Activated CD4-positive, alpha-beta T cell treated with anti-CD3 and anti-CD28 coated beads for 24 hours (primary cell): ENCODE measurements around the gene LCE2B.
A peak's percentile ranks its signal among the peaks of the same experiment; 100 is the strongest.
"Not testable (repeated sequence)": the region's sequence is repeated elsewhere in the genome, so short reads cannot be mapped to it uniquely, and the experiment has no call there.

Source experiments
- DNase-seq, 2 donors: peaks; one replicate each; pipeline ENCODE4 v3.0.0-alpha.2; 2020; ENCODE audit warnings: low read depth in 2 of 2

LCE2B gene

GRCh38 chr1:152685823-152686222, at the start of gene LCE2B:
TSS of gene LCE2B (plus strand) at chr1:152686123. CDS start at chr1:152686844, 721 bp downstream.
- not testable (repeated sequence) for DNase-seq

GRCh38 chr1:152640351-152640750, 45.6 kb upstream of the LCE2B start:
- no peak for DNase-seq

- DNase-seq, result no peak
Observed at GRCh38 chr1:152643945-152644344, 42.0 kb upstream of the LCE2B start.

GRCh38 chr1:152645146-152645545, 40.8 kb upstream of the LCE2B start:
- no peak for DNase-seq

- DNase-seq, result no peak
Observed at GRCh38 chr1:152646656-152647055, 39.3 kb upstream of the LCE2B start.

- DNase-seq, result peak; percentile 28 to 40
Observed at GRCh38 chr1:152654110-152654509, 31.8 kb upstream of the LCE2B start.

- DNase-seq, result no peak
Observed at GRCh38 chr1:152656459-152656858, 29.5 kb upstream of the LCE2B start.

GRCh38 chr1:152657677-152658076, 28.2 kb upstream of the LCE2B start:
- DNase-seq, result no peak

- no peak for DNase-seq
Observed at GRCh38 chr1:152658649-152659048, 27.3 kb upstream of the LCE2B start.

- no peak for DNase-seq
Observed at GRCh38 chr1:152663098-152663497, 22.8 kb upstream of the LCE2B start, which contains the start of gene LCE2D. TSS of gene LCE2D (plus strand) at chr1:152663380. CDS start at chr1:152664106, 726 bp downstream.

- not testable (repeated sequence) for DNase-seq
Observed at GRCh38 chr1:152666171-152666570, 19.8 kb upstream of the LCE2B start.

- DNase-seq, result no peak
Observed at GRCh38 chr1:152667648-152668047, 18.3 kb upstream of the LCE2B start.

GRCh38 chr1:152673016-152673415, 12.9 kb upstream of the LCE2B start:
- no peak for DNase-seq

GRCh38 chr1:152674983-152675382, 10.9 kb upstream of the LCE2B start, which contains the start of gene LCE2C:
TSS of gene LCE2C (plus strand) at chr1:152675279. CDS start at chr1:152676016, 737 bp downstream.
- DNase-seq, result not testable (repeated sequence)

- DNase-seq, result no peak
Observed at GRCh38 chr1:152679459-152679858, 6.5 kb upstream of the LCE2B start.

GRCh38 chr1:152681616-152682015, 4.3 kb upstream of the LCE2B start:
- no peak for DNase-seq

- DNase-seq, result no peak
Observed at GRCh38 chr1:152683846-152684245, 2.1 kb upstream of the LCE2B start.

- no peak for DNase-seq
Observed at GRCh38 chr1:152697701-152698600, 12.0 kb downstream of the LCE2B start, which contains the start of gene LCE2A. TSS of gene LCE2A (plus strand) at chr1:152698345. CDS start at chr1:152698902, 557 bp downstream.

GRCh38 chr1:152699746-152700145, 13.8 kb downstream of the LCE2B start:
- DNase-seq, result no peak

GRCh38 chr1:152707860-152708259, 21.9 kb downstream of the LCE2B start, which contains the start of gene LCE4A:
TSS of gene LCE4A (plus strand) at chr1:152708160. CDS start at chr1:152709076, 916 bp downstream.
- DNase-seq, result no peak

GRCh38 chr1:152718238-152718637, 32.3 kb downstream of the LCE2B start:
- no peak for DNase-seq

- no peak for DNase-seq
Observed at GRCh38 chr1:152725261-152725660, 39.3 kb downstream of the LCE2B start.

GRCh38 chr1:152728986-152729385, 43.1 kb downstream of the LCE2B start:
- DNase-seq, result no peak
